Subcutaneous abdominal adipose tissue (tissue), 5 donors: ENCODE data around the gene ORAI3.

Experiments used
- H3K27ac ChIP-seq: one replicate; pipeline ENCODE4 v1.7.0; 2013; ENCODE audit warnings: low read depth, mild to moderate bottlenecking, inconsistent platforms, low read length, moderate library complexity
- H3K27me3 ChIP-seq, 5 donors: one replicate each; pipeline ENCODE4 v1.7.0; 2013; ENCODE audit warnings: low read length in 5 of 5, inconsistent platforms in 1 of 5; ENCODE audit not compliant: control insufficient read depth in 5 of 5, insufficient read depth in 4 of 5
- H3K36me3 ChIP-seq, 5 donors: one replicate each; pipeline ENCODE4 v1.7.0; 2013; ENCODE audit warnings: low read length in 5 of 5; ENCODE audit not compliant: control insufficient read depth in 5 of 5, insufficient read depth in 5 of 5
- H3K4me1 ChIP-seq, 5 donors: one replicate each; pipeline ENCODE4 v1.7.0; 2013; ENCODE audit warnings: low read length in 5 of 5, mild to moderate bottlenecking in 3 of 5, moderate library complexity in 1 of 5; ENCODE audit not compliant: control insufficient read depth in 5 of 5, insufficient read depth in 5 of 5
- H3K4me3 ChIP-seq, 5 donors: one replicate each; pipeline ENCODE4 v1.7.0; 2013; ENCODE audit warnings: low read length in 5 of 5, low read depth in 1 of 5
- H3K9ac ChIP-seq, 5 donors: one replicate each; pipeline ENCODE4 v1.7.0; 2013; ENCODE audit warnings: low read length in 5 of 5, mild to moderate bottlenecking in 4 of 5, moderate library complexity in 3 of 5
- H3K9me3 ChIP-seq, 5 donors: one replicate each; pipeline ENCODE4 v1.7.0; 2013; ENCODE audit warnings: low read length in 5 of 5; ENCODE audit not compliant: control insufficient read depth in 5 of 5
- donor health status: healthy.
- donor health status: healthy.
- donor health status: healthy.
- donor health status: healthy.
- donor health status: healthy.

The ORAI3 gene

GRCh38 chr16:30922960-30923535 is 25.8 kb upstream of the ORAI3 start:
- peak overlapping the region; percentile 5 to 92 (median 85) for H3K9ac ChIP-seq
- H3K4me1 ChIP-seq, result peaks cover 4 to 27% (median 19%) of the 10 kb centered on the region in 5 donors

GRCh38 chr16:30923554-30924075 is 25.3 kb upstream of the ORAI3 start, which contains the start of gene FBXL19:
FBXL19 (plus strand) TSS chr16:30923572; CDS start chr16:30925755, 2,183 bp downstream.
- H3K4me1 ChIP-seq, result peaks cover 4 to 27% (median 19%) of the 10 kb centered on the region in 5 donors

More at GRCh38 chr16:30922960-30923535, 25.8 kb upstream of the ORAI3 start:
- Histone ChIP-seq H3K4me3 (peak overlapping the region; percentile 78 to 98 (median 94)), H3K36me3 (peaks cover 0 to 20% (median 7%) of the 10 kb centered on the region in 5 donors), H3K27me3 (no peaks in the 10 kb centered on the region), H3K27ac (peak overlapping the region; percentile 77), H3K9me3 (no peaks in the 10 kb centered on the region)

GRCh38 chr16:30924076-30924912 is 24.6 kb upstream of the ORAI3 start:
- H3K36me3 ChIP-seq, result peaks cover 0 to 22% (median 9%) of the 10 kb centered on the region in 5 donors
- peak overlapping the region; percentile 41 for H3K27ac ChIP-seq
- H3K9me3 ChIP-seq, result no peaks in the 10 kb centered on the region
- H3K4me3 ChIP-seq, result peak overlapping the region in 4 of 5 donors; percentile 22 to 98 (median 54)
- H3K4me1 ChIP-seq, result peaks cover 4 to 27% (median 19%) of the 10 kb centered on the region in 5 donors
- no peaks in the 10 kb centered on the region for H3K27me3 ChIP-seq
- H3K9ac ChIP-seq, result peak overlapping the region in 3 of 5 donors; percentile 34 to 41 (median 39)

More at GRCh38 chr16:30923554-30924075, 25.3 kb upstream of the ORAI3 start, which contains the start of gene FBXL19:
- Histone ChIP-seq H3K27me3 (no peaks in the 10 kb centered on the region), H3K36me3 (peaks cover 0 to 22% (median 7%) of the 10 kb centered on the region in 5 donors), H3K4me3 (peak within 1 kb of the TSS; percentile 78 to 98 (median 94)), H3K9ac (peak within 1 kb of the TSS; percentile 5 to 92 (median 85)), H3K27ac (peak within 1 kb of the TSS; percentile 77), H3K9me3 (no peaks in the 10 kb centered on the region)

- Histone ChIP-seq H3K4me1 (peaks cover 4 to 27% (median 19%) of the 10 kb centered on the region in 5 donors), H3K9ac (peak overlapping the region in 4 of 5 donors; percentile 34 to 65 (median 40)), H3K36me3 (peaks cover 0 to 26% (median 12%) of the 10 kb centered on the region in 5 donors), H3K4me3 (peak overlapping the region in 2 of 5 donors; percentile 22 to 98), H3K27me3 (no peaks in the 10 kb centered on the region), H3K9me3 (no peaks in the 10 kb centered on the region), H3K27ac (peak overlapping the region; percentile 41)
Observed at GRCh38 chr16:30924913-30925631, 23.8 kb upstream of the ORAI3 start.

- Histone ChIP-seq H3K9me3 (no peaks in the 10 kb centered on the region), H3K9ac (no peak overlapping the region), H3K27ac (no peak overlapping the region), H3K4me1 (peaks cover 4 to 27% (median 19%) of the 10 kb centered on the region in 5 donors), H3K4me3 (no peak overlapping the region), H3K36me3 (peaks cover 1 to 31% (median 17%) of the 10 kb centered on the region in 5 donors), H3K27me3 (no peaks in the 10 kb centered on the region)
Observed at GRCh38 chr16:30925632-30925987, 23.3 kb upstream of the ORAI3 start.

GRCh38 chr16:30925995-30926811 is 22.7 kb upstream of the ORAI3 start:
- H3K4me3 ChIP-seq, result no peak overlapping the region
- H3K9me3 ChIP-seq, result no peaks in the 10 kb centered on the region
- H3K27ac ChIP-seq, result no peak overlapping the region
- H3K27me3 ChIP-seq, result no peaks in the 10 kb centered on the region
- H3K9ac ChIP-seq, result no peak overlapping the region
- H3K4me1 ChIP-seq, result peaks cover 4 to 24% (median 17%) of the 10 kb centered on the region in 5 donors
- peaks cover 4 to 37% (median 22%) of the 10 kb centered on the region in 5 donors for H3K36me3 ChIP-seq

GRCh38 chr16:30926937-30927788 is 21.7 kb upstream of the ORAI3 start:
- H3K9me3 ChIP-seq, result no peaks in the 10 kb centered on the region
- no peak overlapping the region for H3K9ac ChIP-seq
- no peak overlapping the region for H3K27ac ChIP-seq
- H3K27me3 ChIP-seq, result no peaks in the 10 kb centered on the region
- H3K4me1 ChIP-seq, result peaks cover 4 to 14% (median 8%) of the 10 kb centered on the region in 5 donors
- peaks cover 7 to 46% (median 24%) of the 10 kb centered on the region in 5 donors for H3K36me3 ChIP-seq
- H3K4me3 ChIP-seq, result no peak overlapping the region

- H3K4me3 ChIP-seq, result no peak overlapping the region
- H3K27me3 ChIP-seq, result no peaks in the 10 kb centered on the region
- H3K4me1 ChIP-seq, result peaks cover 4 to 13% (median 8%) of the 10 kb centered on the region in 5 donors
- H3K9ac ChIP-seq, result no peak overlapping the region
- H3K9me3 ChIP-seq, result no peaks in the 10 kb centered on the region
- H3K27ac ChIP-seq, result no peak overlapping the region
- peaks cover 7 to 53% (median 28%) of the 10 kb centered on the region in 5 donors for H3K36me3 ChIP-seq
Observed at GRCh38 chr16:30927789-30928378, 21.0 kb upstream of the ORAI3 start.
